Stimulated activated CD8-positive, alpha-beta memory T cell treated with anti-CD3 and anti-CD28 coated beads, Interleukin-7, amount 100 ng/mL, for 24 hours (primary cell): ENCODE measurements around the gene ALDH2.
"Not testable (repeated sequence)": the region's sequence is repeated elsewhere in the genome, so short reads cannot be mapped to it uniquely, and the experiment has no call there.

ENCODE experiments used
- DNase-seq: peaks from one replicate; pipeline ENCODE4 v3.0.0-alpha.2; 2020; ENCODE audit warnings: low read depth

ALDH2 gene

GRCh38 chr12:111759271-111759670 lies 7.5 kb upstream of the ALDH2 start:
- DNase-seq = no peak

- DNase-seq = no peak
Observed at GRCh38 chr12:111759991-111760390, 6.7 kb upstream of the ALDH2 start.

- DNase-seq = no peak
Observed at GRCh38 chr12:111761099-111761498, 5.6 kb upstream of the ALDH2 start.

GRCh38 chr12:111761706-111762105 lies 5.0 kb upstream of the ALDH2 start:
- no peak for DNase-seq

GRCh38 chr12:111763552-111763951 lies 3.2 kb upstream of the ALDH2 start:
- DNase-seq = not testable (repeated sequence)

- no peak for DNase-seq
Observed at GRCh38 chr12:111764120-111764821, 2.5 kb upstream of the ALDH2 start.

- DNase-seq = no peak
Observed at GRCh38 chr12:111767362-111768158, 827 bp downstream of the ALDH2 start.

GRCh38 chr12:111768159-111768895 lies 1.6 kb downstream of the ALDH2 start:
- DNase-seq = no peak

GRCh38 chr12:111769599-111769998 lies 2.9 kb downstream of the ALDH2 start:
- no peak for DNase-seq

GRCh38 chr12:111773801-111774551 lies 7.2 kb downstream of the ALDH2 start:
- no peak for DNase-seq

GRCh38 chr12:111775205-111776193 lies 8.8 kb downstream of the ALDH2 start:
- no peak for DNase-seq

- no peak for DNase-seq
Observed at GRCh38 chr12:111776836-111777344, 10.2 kb downstream of the ALDH2 start.

GRCh38 chr12:111777345-111778045 lies 10.8 kb downstream of the ALDH2 start:
- no peak for DNase-seq

GRCh38 chr12:111780166-111780565 lies 13.4 kb downstream of the ALDH2 start:
- no peak for DNase-seq

GRCh38 chr12:111780615-111781014 lies 13.9 kb downstream of the ALDH2 start:
- DNase-seq = no peak

- DNase-seq = no peak
Observed at GRCh38 chr12:111781085-111781658, 14.4 kb downstream of the ALDH2 start.

- no peak for DNase-seq
Observed at GRCh38 chr12:111783046-111783445, 16.3 kb downstream of the ALDH2 start.

GRCh38 chr12:111784953-111785352 lies 18.2 kb downstream of the ALDH2 start:
- no peak for DNase-seq

GRCh38 chr12:111785651-111786050 lies 18.9 kb downstream of the ALDH2 start:
- no peak for DNase-seq
